CD4-positive, alpha-beta memory T cell (primary cell): ENCODE data around the gene CLCN1. TPM values are rescaled to one million over a fixed set of nuclear protein-coding genes. Genes with fewer than 3 reads are reported as not detected.
A peak's percentile ranks its signal among the peaks of the same experiment; 100 is the strongest.

Experiments used
- CTCF ChIA-PET: fragments of 350-600 bp; sonication (Branson Sonifier 250); formaldehyde crosslinking; loops from one replicate; lab custom pipeline; 2021; ENCODE audit warnings: inconsistent platforms; ENCODE audit not compliant: partially characterized antibody; lab: Charles Lee
- POLR2A ChIA-PET: fragments of 350-600 bp; sonication (Branson Sonifier 250); formaldehyde crosslinking; loops from one replicate; lab custom pipeline; 2021; ENCODE audit not compliant: partially characterized antibody; lab: Charles Lee
- DNase-seq, 5 donors: peaks; one replicate each; pipeline versions ENCODE4 v3.0.0 to v3.0.0-alpha.2; 2020 to 2022; ENCODE audit warnings: mixed read lengths in 1 of 5
- H3K27ac ChIP-seq: one replicate; pipeline ENCODE4 v1.7.0; 2013; ENCODE audit warnings: low read depth, low read length
- H3K27me3 ChIP-seq: 2 replicates; pipeline ENCODE4 v1.7.0; 2013; ENCODE audit warnings: mild to moderate bottlenecking, low read length, moderate library complexity; ENCODE audit not compliant: insufficient read depth
- H3K36me3 ChIP-seq: 2 replicates; pipeline ENCODE4 v1.7.0; 2013; ENCODE audit warnings: mild to moderate bottlenecking, low read length, moderate library complexity; ENCODE audit not compliant: insufficient read depth
- H3K4me1 ChIP-seq: 2 replicates; pipeline ENCODE4 v1.7.0; 2013; ENCODE audit warnings: mild to moderate bottlenecking, low read length, moderate library complexity; ENCODE audit not compliant: insufficient read depth
- H3K4me3 ChIP-seq, 2 donors: one replicate each; pipeline ENCODE4 v1.7.0; 2013; ENCODE audit warnings: low read length in 2 of 2, mild to moderate bottlenecking in 1 of 2
- H3K9me3 ChIP-seq, 2 donors: one replicate each; pipeline ENCODE4 v1.7.0; 2013; ENCODE audit warnings: low read length in 2 of 2, control low read depth in 1 of 2; ENCODE audit not compliant: control insufficient read depth in 1 of 2
- H3K27ac Mint-ChIP-seq, 7 donors: one replicate each; pipeline ENCODE4 v1.8.0; 2020 to 2021; ENCODE audit warnings: mixed read lengths in 7 of 7, mild to moderate bottlenecking in 6 of 7, inconsistent platforms in 3 of 7, moderate library complexity in 3 of 7
- H3K27me3 Mint-ChIP-seq, 2 donors: one replicate each; pipeline ENCODE4 v1.8.0; 2020 to 2021; ENCODE audit warnings: mixed read lengths in 2 of 2
- H3K36me3 Mint-ChIP-seq, 2 donors: one replicate each; pipeline ENCODE4 v1.8.0; 2020 to 2021; ENCODE audit warnings: mixed read lengths in 2 of 2, inconsistent platforms in 1 of 2, mild to moderate bottlenecking in 1 of 2
- H3K4me1 Mint-ChIP-seq, 4 donors: one replicate each; pipeline ENCODE4 v1.8.0; 2020 to 2021; ENCODE audit warnings: mixed read lengths in 4 of 4, mild to moderate bottlenecking in 1 of 4
- H3K4me3 Mint-ChIP-seq, 8 donors: one replicate each; pipeline ENCODE4 v1.8.0; 2020 to 2021; ENCODE audit warnings: mixed read lengths in 8 of 8, mild to moderate bottlenecking in 7 of 8, moderate library complexity in 6 of 8, inconsistent platforms in 3 of 8
- H3K9me3 Mint-ChIP-seq, 8 donors: one replicate each; pipeline ENCODE4 v1.8.0; 2020 to 2021; ENCODE audit warnings: mixed read lengths in 8 of 8, mild to moderate bottlenecking in 5 of 8, inconsistent platforms in 3 of 8, moderate library complexity in 1 of 8
- intact Hi-C: fragments of 100-400 bp; cut with micrococcal nuclease; formaldehyde crosslinking; loops from one replicate; pipeline ENCODE4 v1.15.1; 2023
- polyA plus RNA-seq, 2 donors: library from polyadenylated mRNA; unstranded; fragments of 300-500 nt; fragmentation: Illumina TruSeq; gene quantifications; one replicate each; pipeline ENCODE4 v1.2.3, GENCODE V29; 2021
- total RNA-seq, 2 experiments: library from RNA; stranded (reverse); gene quantifications; one replicate each; pipeline ENCODE4 v1.2.3, GENCODE V29; 2021

Gene CLCN1
- total and polyA plus RNA-seq, 4 experiments from 2014 or later, result 0.06 TPM; not detected in 3

DNA sequence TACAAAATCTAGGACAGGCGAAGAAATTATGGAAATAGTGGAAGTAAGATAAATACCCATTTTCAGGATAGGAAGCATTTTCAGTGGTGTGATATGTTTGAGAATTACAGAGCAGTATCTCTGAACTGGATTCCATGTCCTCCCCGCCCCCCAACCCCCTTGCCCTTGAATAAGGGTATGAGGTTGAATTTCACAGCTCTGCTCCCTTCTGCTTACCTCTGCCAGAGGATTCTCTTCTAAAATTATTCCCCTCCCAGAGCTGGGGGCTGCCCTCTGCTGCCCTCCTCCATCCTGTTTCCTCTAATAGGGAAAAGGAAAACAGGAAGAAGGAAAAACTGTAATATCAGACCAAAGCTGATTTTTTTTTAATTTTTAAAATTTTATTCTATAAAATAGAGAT lies 7.3 kb upstream of the CLCN1 start:
- Mint-ChIP-seq H3K9me3 (no peaks in the 10 kb centered on the region), H3K27me3 (no peaks in the 10 kb centered on the region), H3K36me3 (peaks cover 47 to 49% of the 10 kb centered on the region in 2 donors), H3K4me1 (peaks cover 26 to 59% (median 45%) of the 10 kb centered on the region in 4 donors), H3K4me3 (no peak overlapping the region), H3K27ac (peak overlapping the region in 5 of 7 donors; percentile 7 to 89 (median 55))
- DNase-seq, result no peak
- ChIA-PET POLR2A (interaction anchor here (0.8 to 2.6 kb wide), 6 partner anchors 9 to 72 kb away, joined by 3 to 9 read pairs (median 6); partner anchors contain the start of gene CASP2), CTCF (interaction anchor here (0.7 to 6.1 kb wide), 16 partner anchors 9 to 300 kb away, joined by 3 to 60 read pairs (median 4); no protein-coding TSS in a partner anchor)
- Histone ChIP-seq H3K4me3 (no peak overlapping the region), H3K36me3 (peaks cover 38% of the 10 kb centered on the region), H3K27me3 (no peaks in the 10 kb centered on the region), H3K4me1 (peaks cover 21% of the 10 kb centered on the region), H3K27ac (no peak overlapping the region), H3K9me3 (no peaks in the 10 kb centered on the region)
- intact Hi-C loops, result no loop called here

DNA sequence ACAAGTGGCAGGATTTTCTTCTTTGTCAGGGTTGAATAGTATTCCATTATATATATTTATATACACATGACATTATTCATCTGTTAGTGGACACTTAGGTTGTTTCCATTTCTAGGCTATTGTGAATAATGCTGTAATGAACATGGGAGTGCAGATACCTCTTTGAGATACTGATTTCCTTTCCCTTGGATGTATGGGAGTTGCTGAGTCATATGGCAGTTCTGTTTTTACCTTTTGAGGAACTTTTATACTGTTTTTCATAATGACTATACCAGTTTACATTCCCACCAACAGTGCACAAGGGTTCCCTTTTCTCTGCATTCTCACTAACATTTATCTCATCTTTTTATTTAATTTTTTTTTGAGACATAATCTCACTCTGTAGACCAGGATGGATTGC lies 1.8 kb upstream of the CLCN1 start:
- POLR2A ChIA-PET, result no interaction called here
- Histone ChIP-seq H3K27ac (no peak overlapping the region), H3K4me1 (peaks cover 12% of the 10 kb centered on the region), H3K27me3 (no peaks in the 10 kb centered on the region), H3K9me3 (no peaks in the 10 kb centered on the region), H3K4me3 (no peak overlapping the region), H3K36me3 (no peaks in the 10 kb centered on the region)
- Mint-ChIP-seq H3K27ac (peak overlapping the region in 1 of 7 donors; percentile 70), H3K9me3 (no peaks in the 10 kb centered on the region), H3K4me1 (peaks cover 10 to 32% (median 18%) of the 10 kb centered on the region in 4 donors), H3K4me3 (no peak overlapping the region), H3K36me3 (peaks cover 0 to 4% of the 10 kb centered on the region in 2 donors), H3K27me3 (no peaks in the 10 kb centered on the region)
- DNase-seq, result no peak
- intact Hi-C loops, result no loop called here
- CTCF ChIA-PET, result no interaction called here

DNA sequence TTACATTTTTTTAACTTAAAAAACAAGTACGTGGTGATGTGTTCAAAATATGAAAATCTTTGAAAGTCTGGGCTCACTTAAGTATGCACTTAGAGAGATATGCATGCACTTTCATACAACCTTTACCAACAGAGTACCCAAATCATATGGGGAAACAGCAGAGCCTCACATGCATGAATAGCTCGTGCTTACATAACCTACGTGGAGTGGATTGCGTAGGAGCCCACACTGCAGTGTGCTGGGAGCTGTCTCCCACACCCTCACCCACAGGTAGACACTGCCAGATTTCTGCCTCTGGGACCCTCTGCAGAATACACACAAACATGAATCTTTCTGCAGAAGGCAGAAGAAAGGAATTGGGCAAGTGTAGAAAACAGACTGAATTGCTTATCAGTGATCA lies 581 bp downstream of the CLCN1 start:
- no peaks in the 10 kb centered on the region for H3K9me3 Mint-ChIP-seq
- Histone ChIP-seq H3K4me3 (no peak overlapping the region), H3K27me3 (no peaks in the 10 kb centered on the region), H3K36me3 (no peaks in the 10 kb centered on the region), H3K9me3 (no peaks in the 10 kb centered on the region), H3K4me1 (no peaks in the 10 kb centered on the region), H3K27ac (no peak overlapping the region)
- H3K4me1 Mint-ChIP-seq, result peaks cover 2 to 9% (median 5%) of the 10 kb centered on the region in 4 donors
- intact Hi-C loops, result no loop called here
- H3K36me3 Mint-ChIP-seq, result no peaks in the 10 kb centered on the region
- H3K27ac Mint-ChIP-seq, result peak overlapping the region in 1 of 7 donors; percentile 17
- ChIA-PET CTCF (interaction anchor here (1.1 to 2.3 kb wide), 3 partner anchors 17 to 76 kb away, joined by 3 to 10 read pairs (median 3); no protein-coding TSS in a partner anchor), POLR2A (no interaction called here)
- peaks cover 0 to 2% of the 10 kb centered on the region in 2 donors for H3K27me3 Mint-ChIP-seq
- H3K4me3 Mint-ChIP-seq, result no peak overlapping the region
- no peak for DNase-seq

DNA sequence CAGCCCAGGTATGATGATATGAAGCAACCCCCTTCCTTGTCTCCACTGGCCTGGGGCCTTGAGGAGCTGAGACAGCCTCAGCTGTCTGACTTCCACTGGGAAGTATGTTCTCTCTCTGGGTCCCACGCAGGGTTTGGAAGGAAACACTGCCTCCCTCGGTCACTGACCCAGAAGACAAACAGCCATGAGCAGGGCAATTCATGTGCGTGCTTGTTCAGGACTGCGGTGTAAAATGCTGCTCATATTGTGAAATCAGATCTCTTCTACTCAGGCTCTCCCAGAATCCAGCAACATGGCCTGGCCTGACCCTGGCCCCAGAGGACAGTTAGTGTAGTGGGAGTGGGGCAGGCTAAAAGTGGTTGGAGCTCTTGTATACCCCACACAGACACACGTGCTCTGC lies 2.8 kb downstream of the CLCN1 start:
- no peaks in the 10 kb centered on the region for H3K4me1 ChIP-seq
- H3K4me3 Mint-ChIP-seq, result no peak overlapping the region
- no peaks in the 10 kb centered on the region for H3K36me3 ChIP-seq
- ChIA-PET POLR2A (no interaction called here), CTCF (interaction anchor here (1.0 to 1.6 kb wide), 2 partner anchors 13 to 78 kb away, joined by 5 to 8 read pairs; no protein-coding TSS in a partner anchor)
- no peaks in the 10 kb centered on the region for H3K4me1 Mint-ChIP-seq
- no peaks in the 10 kb centered on the region for H3K36me3 Mint-ChIP-seq
- no peak overlapping the region for H3K27ac Mint-ChIP-seq
- no peak overlapping the region for H3K4me3 ChIP-seq
- H3K27me3 Mint-ChIP-seq, result peaks cover 0 to 2% of the 10 kb centered on the region in 2 donors
- no peak for DNase-seq
- H3K9me3 Mint-ChIP-seq, result no peaks in the 10 kb centered on the region
- H3K9me3 ChIP-seq, result no peaks in the 10 kb centered on the region
- intact Hi-C loops, result no loop called here
- H3K27me3 ChIP-seq, result no peaks in the 10 kb centered on the region
- no peak overlapping the region for H3K27ac ChIP-seq

DNA sequence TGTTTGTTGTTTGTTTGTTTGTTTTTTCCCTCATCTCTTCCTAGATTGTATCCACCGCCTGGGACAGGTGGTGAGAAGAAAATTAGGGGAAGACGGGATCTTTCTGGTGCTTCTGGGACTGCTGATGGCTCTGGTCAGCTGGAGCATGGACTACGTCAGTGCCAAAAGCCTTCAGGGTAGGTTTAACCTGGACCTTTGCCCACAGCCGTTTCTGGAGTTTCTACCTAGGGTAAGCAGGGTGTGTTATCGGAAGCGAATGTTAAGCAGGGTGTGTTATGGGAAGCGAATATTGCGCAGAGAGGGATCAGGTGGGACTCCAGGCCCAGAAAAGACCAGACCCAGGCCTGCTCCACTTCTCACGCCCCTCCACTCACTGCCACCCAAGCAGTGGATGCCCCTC lies 4.7 kb downstream of the CLCN1 start:
- H3K36me3 Mint-ChIP-seq, result no peaks in the 10 kb centered on the region
- DNase-seq, result no peak
- H3K4me1 ChIP-seq, result no peaks in the 10 kb centered on the region
- peak overlapping the region in 1 of 7 donors; percentile 4 for H3K27ac Mint-ChIP-seq
- ChIA-PET CTCF (no interaction called here), POLR2A (no interaction called here)
- intact Hi-C loops, result no loop called here
- H3K27ac ChIP-seq, result no peak overlapping the region
- H3K36me3 ChIP-seq, result no peaks in the 10 kb centered on the region
- no peaks in the 10 kb centered on the region for H3K27me3 ChIP-seq
- peaks cover 0 to 2% of the 10 kb centered on the region in 2 donors for H3K27me3 Mint-ChIP-seq
- H3K9me3 Mint-ChIP-seq, result no peaks in the 10 kb centered on the region
- no peaks in the 10 kb centered on the region for H3K9me3 ChIP-seq
- H3K4me3 ChIP-seq, result no peak overlapping the region
- peaks cover 6 to 10% (median 8%) of the 10 kb centered on the region in 4 donors for H3K4me1 Mint-ChIP-seq
- H3K4me3 Mint-ChIP-seq, result no peak overlapping the region

DNA sequence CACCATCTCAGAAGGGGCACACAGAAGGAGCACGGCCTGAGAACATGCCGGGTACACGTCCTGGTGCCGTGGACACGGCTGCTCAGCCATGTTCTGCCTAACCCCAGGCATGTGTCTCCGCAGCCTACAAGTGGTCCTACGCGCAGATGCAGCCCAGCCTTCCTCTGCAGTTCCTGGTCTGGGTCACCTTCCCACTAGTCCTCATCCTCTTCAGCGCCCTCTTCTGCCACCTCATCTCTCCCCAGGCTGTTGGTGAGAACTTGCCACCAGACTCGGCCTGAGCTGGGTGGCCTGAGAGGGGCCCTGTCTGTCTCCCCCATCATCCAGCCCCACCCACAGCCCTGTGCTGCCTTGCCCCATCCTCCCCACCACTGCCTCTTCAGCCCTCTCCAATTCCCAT lies 5.3 kb downstream of the CLCN1 start:
- Mint-ChIP-seq H3K27ac (no peak overlapping the region), H3K4me3 (no peak overlapping the region), H3K36me3 (no peaks in the 10 kb centered on the region), H3K4me1 (peaks cover 6 to 12% (median 9%) of the 10 kb centered on the region in 4 donors), H3K9me3 (no peaks in the 10 kb centered on the region), H3K27me3 (peaks cover 0 to 2% of the 10 kb centered on the region in 2 donors)
- H3K4me3 ChIP-seq, result no peak overlapping the region
- no peaks in the 10 kb centered on the region for H3K9me3 ChIP-seq
- H3K27me3 ChIP-seq, result no peaks in the 10 kb centered on the region
- no peaks in the 10 kb centered on the region for H3K36me3 ChIP-seq
- intact Hi-C loops, result no loop called here
- H3K4me1 ChIP-seq, result no peaks in the 10 kb centered on the region
- CTCF ChIA-PET, result interaction anchor here (1.1 to 1.6 kb wide), 2 partner anchors 8 to 96 kb away, joined by 3 to 5 read pairs; no protein-coding TSS in a partner anchor
- POLR2A ChIA-PET, result no interaction called here
- no peak for DNase-seq
- H3K27ac ChIP-seq, result no peak overlapping the region

DNA sequence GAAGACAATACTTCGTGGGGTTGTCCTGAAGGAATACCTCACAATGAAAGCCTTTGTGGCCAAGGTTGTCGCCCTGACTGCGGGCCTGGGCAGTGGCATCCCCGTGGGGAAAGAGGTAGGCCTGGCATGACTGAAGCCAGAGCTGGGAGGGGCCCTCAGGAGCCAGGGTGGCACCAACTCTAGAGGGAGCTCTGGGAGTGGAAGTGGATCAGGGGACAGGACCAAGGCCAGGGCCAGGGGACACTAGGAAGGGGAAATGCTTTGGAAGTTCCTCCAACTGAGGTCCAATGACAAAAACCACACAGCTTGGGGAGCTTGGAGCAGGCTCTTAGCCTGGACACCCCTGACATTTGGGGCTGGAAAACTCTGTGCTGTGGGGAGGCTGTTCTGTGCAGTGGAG lies 5.8 kb downstream of the CLCN1 start:
- Histone ChIP-seq H3K4me3 (no peak overlapping the region), H3K36me3 (no peaks in the 10 kb centered on the region), H3K9me3 (no peaks in the 10 kb centered on the region), H3K27me3 (no peaks in the 10 kb centered on the region), H3K27ac (no peak overlapping the region), H3K4me1 (no peaks in the 10 kb centered on the region)
- H3K9me3 Mint-ChIP-seq, result no peaks in the 10 kb centered on the region
- CTCF ChIA-PET, result interaction anchor here (1.1 to 1.6 kb wide), 2 partner anchors 8 to 96 kb away, joined by 3 to 5 read pairs; no protein-coding TSS in a partner anchor
- POLR2A ChIA-PET, result no interaction called here
- intact Hi-C loops, result no loop called here
- H3K36me3 Mint-ChIP-seq, result no peaks in the 10 kb centered on the region
- H3K27ac Mint-ChIP-seq, result peak overlapping the region in 1 of 7 donors; percentile 23
- DNase-seq, result no peak
- H3K4me3 Mint-ChIP-seq, result no peak overlapping the region
- H3K27me3 Mint-ChIP-seq, result peaks cover 0 to 2% of the 10 kb centered on the region in 2 donors
- peaks cover 6 to 12% (median 9%) of the 10 kb centered on the region in 4 donors for H3K4me1 Mint-ChIP-seq
